BJ (cell line): ENCODE results near the gene CPLX3. TPM values are rescaled to one million over a fixed set of nuclear protein-coding genes. Genes with fewer than 3 reads are reported as not detected.

Source experiments
- CTCF ChIA-PET: fragments of 350-600 bp; formaldehyde crosslinking; extraction: SDS; loops from one replicate; lab custom pipeline; 2021; ENCODE audit warnings: antibody characterized with exemption, inconsistent platforms; lab: Yijun Ruan, JAX
- POLR2A ChIA-PET: fragments of 300-600 bp; sonication (Branson Sonifier 250); formaldehyde crosslinking; extraction: SDS; loops from one replicate; lab custom pipeline; 2021; ENCODE audit warnings: antibody characterized with exemption; lab: Charles Lee
- DNase-seq: peaks from one replicate; pipeline ENCODE4 v3.0.0-alpha.2; 2011; ENCODE audit warnings: low read depth
- H3K27me3 ChIP-seq: 2 replicates; pipeline ENCODE4 v1.6.0; 2011; ENCODE audit warnings: low read length; ENCODE audit not compliant: control insufficient read depth, insufficient read depth
- H3K36me3 ChIP-seq: 2 replicates; pipeline ENCODE4 v1.5.1; 2011; ENCODE audit warnings: low read length; ENCODE audit not compliant: control insufficient read depth, insufficient read depth
- H3K4me3 ChIP-seq: 2 replicates; pipeline ENCODE4 v1.5.1; 2011; ENCODE audit warnings: low read depth, mild to moderate bottlenecking, control low read depth, low read length
- polyA plus RNA-seq: library from polyadenylated mRNA; depleted of rRNA; stranded (reverse); fragments of >200 nt; gene quantifications from 2 replicates; pipeline ENCODE4 v1.2.3, GENCODE V29; 2011
- TF ChIP-seq, protein P1 (sequence below): IDR thresholded peaks from 2 replicates; pipeline ENCODE4 v1.5.1; 2011; ENCODE audit warnings: low read depth, mild to moderate bottlenecking, control low read depth, inconsistent platforms, low read length, moderate library complexity; ENCODE audit not compliant: insufficient read depth

Gene CPLX3
- polyA plus RNA-seq, 1 experiment, result not detected

DNA sequence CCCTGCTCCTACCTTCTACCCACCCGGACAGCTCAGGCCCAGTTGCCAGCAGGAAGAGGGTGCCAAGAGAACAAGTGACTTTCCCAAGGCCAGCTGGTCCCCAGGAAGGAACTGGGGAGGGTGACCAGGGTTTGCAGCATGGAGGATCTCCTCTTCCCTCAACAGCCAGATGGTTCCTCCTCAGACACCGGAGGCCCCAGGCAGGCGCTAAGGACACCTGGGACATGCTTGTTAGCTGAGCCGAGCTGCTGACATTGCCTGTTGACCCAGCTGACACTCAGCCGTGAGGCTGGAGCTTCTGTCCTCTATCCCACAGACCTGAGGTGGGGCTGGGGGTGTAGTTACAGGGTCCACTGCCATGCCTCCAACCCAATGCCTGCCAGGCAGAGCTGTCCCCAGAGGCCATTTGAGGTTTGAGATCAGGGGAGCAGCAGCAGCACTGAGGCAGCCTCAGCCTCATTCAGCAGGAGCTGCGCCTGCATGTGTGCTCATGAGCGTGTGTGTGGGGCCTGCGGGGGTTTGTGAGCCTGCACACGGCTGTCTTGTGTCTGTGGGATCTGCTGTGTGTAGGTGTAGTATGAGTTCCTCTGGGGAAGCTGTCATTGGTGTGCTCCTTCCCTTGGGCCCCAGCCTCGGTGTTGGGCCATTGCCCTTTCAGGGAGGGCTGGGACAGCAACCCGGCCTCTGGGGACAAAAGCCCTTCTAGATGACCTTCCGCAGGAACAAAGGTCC is 7.1 kb downstream of the CPLX3 start:
- DNase-seq, result no peak
- POLR2A ChIA-PET, result no interaction called here
- CTCF ChIA-PET, result interaction anchor here (0.5 to 2.5 kb wide), 7 partner anchors 9 to 64 kb away, joined by 3 to 9 read pairs (median 3); no protein-coding TSS in a partner anchor
- H3K36me3 ChIP-seq, result peaks cover 2% of the 10 kb centered on the region
- no peak overlapping the region for H3K4me3 ChIP-seq
- TF ChIP-seq, protein P1, sequence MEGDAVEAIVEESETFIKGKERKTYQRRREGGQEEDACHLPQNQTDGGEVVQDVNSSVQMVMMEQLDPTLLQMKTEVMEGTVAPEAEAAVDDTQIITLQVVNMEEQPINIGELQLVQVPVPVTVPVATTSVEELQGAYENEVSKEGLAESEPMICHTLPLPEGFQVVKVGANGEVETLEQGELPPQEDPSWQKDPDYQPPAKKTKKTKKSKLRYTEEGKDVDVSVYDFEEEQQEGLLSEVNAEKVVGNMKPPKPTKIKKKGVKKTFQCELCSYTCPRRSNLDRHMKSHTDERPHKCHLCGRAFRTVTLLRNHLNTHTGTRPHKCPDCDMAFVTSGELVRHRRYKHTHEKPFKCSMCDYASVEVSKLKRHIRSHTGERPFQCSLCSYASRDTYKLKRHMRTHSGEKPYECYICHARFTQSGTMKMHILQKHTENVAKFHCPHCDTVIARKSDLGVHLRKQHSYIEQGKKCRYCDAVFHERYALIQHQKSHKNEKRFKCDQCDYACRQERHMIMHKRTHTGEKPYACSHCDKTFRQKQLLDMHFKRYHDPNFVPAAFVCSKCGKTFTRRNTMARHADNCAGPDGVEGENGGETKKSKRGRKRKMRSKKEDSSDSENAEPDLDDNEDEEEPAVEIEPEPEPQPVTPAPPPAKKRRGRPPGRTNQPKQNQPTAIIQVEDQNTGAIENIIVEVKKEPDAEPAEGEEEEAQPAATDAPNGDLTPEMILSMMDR, result no peak
- no peaks in the 10 kb centered on the region; the same call in 1 of the 2 replicates for H3K27me3 ChIP-seq

GRCh38 chr15:74835312-74835823 is 8.9 kb downstream of the CPLX3 start:
- TF ChIP-seq, protein P1, result peak; percentile 86
- no peak for DNase-seq
- peaks cover 2% of the 10 kb centered on the region for H3K36me3 ChIP-seq
- H3K27me3 ChIP-seq, result no peaks in the 10 kb centered on the region
- POLR2A ChIA-PET, result no interaction called here
- no peak overlapping the region for H3K4me3 ChIP-seq
- CTCF ChIA-PET, result interaction anchor here (0.8 to 2.8 kb wide), 9 partner anchors 9 to 202 kb away, joined by 3 to 14 read pairs (median 4); partner anchors contain the start of gene CPLX3

- ChIA-PET POLR2A (no interaction called here), CTCF (interaction anchor here (1.1 to 2.8 kb wide), 2 partner anchors 10 to 203 kb away, joined by 4 to 14 read pairs; partner anchors contain the start of gene CPLX3)
- H3K4me3 ChIP-seq, result no peak overlapping the region
- TF ChIP-seq, protein P1, result no peak
- DNase-seq, result no peak
- peaks cover 2% of the 10 kb centered on the region for H3K36me3 ChIP-seq
- no peaks in the 10 kb centered on the region for H3K27me3 ChIP-seq
Measured at GRCh38 chr15:74836846-74837245, 10.4 kb downstream of the CPLX3 start.

GRCh38 chr15:74837482-74838136 is 11.2 kb downstream of the CPLX3 start:
- peaks cover 2% of the 10 kb centered on the region for H3K36me3 ChIP-seq
- ChIA-PET CTCF (interaction anchor here (0.9 to 2.8 kb wide), 4 partner anchors 11 to 67 kb away, joined by 4 to 14 read pairs (median 7); partner anchors contain the start of genes CPLX3 and CSK), POLR2A (no interaction called here)
- H3K4me3 ChIP-seq, result no peak overlapping the region
- DNase-seq, result no peak
- H3K27me3 ChIP-seq, result no peaks in the 10 kb centered on the region
- TF ChIP-seq, protein P1, result no peak

GRCh38 chr15:74838137-74838516 is 11.7 kb downstream of the CPLX3 start:
- DNase-seq, result no peak
- TF ChIP-seq, protein P1, result no peak
- Histone ChIP-seq H3K27me3 (no peaks in the 10 kb centered on the region), H3K36me3 (peaks cover 2% of the 10 kb centered on the region), H3K4me3 (no peak overlapping the region)
- ChIA-PET CTCF (interaction anchor here (0.9 to 2.8 kb wide), 6 partner anchors 12 to 68 kb away, joined by 3 to 14 read pairs (median 4); partner anchors contain the start of genes CPLX3 and CSK), POLR2A (no interaction called here)
